GM12878 (cell line): ENCODE results near the gene SNRNP25. TPM values are rescaled to one million over a fixed set of nuclear protein-coding genes. Genes with fewer than 3 reads are reported as not detected.

Source experiments
- ATAC-seq: fragments of 200-7000 bp; cut with Tn5 transposase; 3 replicates; pipeline ENCODE4 v1.9.1; 2020; ENCODE audit warnings: mild to moderate bottlenecking, moderate library complexity
- BruUV-seq: library from RNA; stranded (reverse); fragments of 400-500 nt; replicated peaks from 2 replicates; lab custom pipeline; 2021; lab: Mats Ljungman, UMichigan
- CTCF ChIA-PET: fragments of 300-600 bp; sonication (Branson Sonifier 250); formaldehyde crosslinking; extraction: SDS; loops from one replicate; lab custom pipeline; 2021; ENCODE audit warnings: inconsistent platforms; lab: Yijun Ruan, JAX
- POLR2A ChIA-PET: fragments of 350-600 bp; formaldehyde crosslinking; extraction: SDS; loops from one replicate; lab custom pipeline; 2021; ENCODE audit warnings: inconsistent platforms; lab: Charles Lee
- RAD21 ChIA-PET: fragments of 300-600 bp; sonication (Branson Sonifier 250); formaldehyde crosslinking; loops from one replicate; lab custom pipeline; 2023; ENCODE audit warnings: antibody characterized with exemption; ENCODE audit not compliant: unreplicated experiment; lab: Charles Lee
- SMC1A ChIA-PET: fragments of 300-600 bp; sonication (Branson Sonifier 250); formaldehyde crosslinking; loops from one replicate; lab custom pipeline; 2023; ENCODE audit not compliant: unreplicated experiment, uncharacterized antibody; lab: Charles Lee
- DNase-seq: peaks from one replicate; pipeline ENCODE4 v3.0.0-alpha.2; 2011; ENCODE audit warnings: low read depth, low spot score
- FAIRE-seq: peaks from 3 replicates; lab custom pipeline; 2011; peaks lifted over from hg19 to GRCh38; lab: Jason Lieb, UNC
- H2AFZ ChIP-seq: 2 replicates; pipeline ENCODE4 v1.6.0; 2011; ENCODE audit warnings: low read depth, low read length, control low read depth; ENCODE audit not compliant: control insufficient read depth
- H3K27ac ChIP-seq: 2 replicates; pipeline ENCODE4 v1.5.1; 2011; ENCODE audit warnings: control low read depth; ENCODE audit not compliant: control insufficient read depth, insufficient read depth
- H3K27me3 ChIP-seq, 2 experiments: replicated peaks in 1 of 2; 2 replicates each; pipeline versions ENCODE4 v1.6.0 to v1.6.1; 2011; ENCODE audit warnings: low read length in 1 of 2; ENCODE audit not compliant: control insufficient read depth in 2 of 2, insufficient read depth in 2 of 2
- H3K36me3 ChIP-seq, 2 experiments: 2 replicates each; pipeline ENCODE4 v1.5.1; 2011; ENCODE audit warnings: low read length in 1 of 2; ENCODE audit not compliant: control insufficient read depth in 2 of 2, insufficient read depth in 2 of 2
- H3K4me1 ChIP-seq: 2 replicates; pipeline ENCODE4 v1.6.1; 2011; ENCODE audit warnings: mild to moderate bottlenecking, low read length, moderate library complexity, mixed read lengths; ENCODE audit not compliant: control insufficient read depth, insufficient read depth
- H3K4me2 ChIP-seq: 2 replicates; pipeline ENCODE4 v1.6.0; 2011; ENCODE audit warnings: control low read depth; ENCODE audit not compliant: control insufficient read depth, insufficient read depth
- H3K4me3 ChIP-seq: fragments of 200-600 bp; sonication (generic); 2 replicates; pipeline ENCODE4 v1.5.1; 2016
- H3K79me2 ChIP-seq: 2 replicates; pipeline ENCODE4 v1.6.0; 2011; ENCODE audit warnings: low read length; ENCODE audit not compliant: control insufficient read depth, insufficient read depth
- H3K9ac ChIP-seq: 2 replicates; pipeline ENCODE4 v1.8.0; 2011; ENCODE audit warnings: low read length, control low read depth, mixed read lengths; ENCODE audit not compliant: control insufficient read depth, insufficient read depth
- H3K9me3 ChIP-seq: replicated peaks from 3 replicates; pipeline ENCODE4 v1.5.1; 2011; ENCODE audit warnings: mild to moderate bottlenecking, low read length; ENCODE audit not compliant: control insufficient read depth, insufficient read depth
- H4K20me1 ChIP-seq: 2 replicates; pipeline ENCODE4 v1.6.0; 2011; ENCODE audit not compliant: control insufficient read depth, insufficient read depth
- HDGF ChIP-seq: fragments of 450-650 bp; IDR thresholded peaks from 2 replicates; pipeline ENCODE4 v1.6.1; 2016; ENCODE audit warnings: antibody characterized with exemption
- JUND ChIP-seq: IDR thresholded peaks from 2 replicates; pipeline ENCODE4 v1.6.1; 2012; ENCODE audit warnings: low read depth, mild to moderate bottlenecking, low read length, improper control_type of control experiment, moderate library complexity
- KDM1A ChIP-seq: fragments of 200-600 bp; sonication (generic); IDR thresholded peaks from 2 replicates; pipeline ENCODE4 v1.6.1; 2016; ENCODE audit warnings: borderline replicate concordance
- PAX5 ChIP-seq: IDR thresholded peaks from 2 replicates; pipeline ENCODE4 v1.6.1; 2011; ENCODE audit warnings: low read depth, low read length, borderline replicate concordance
- POLR2AphosphoS2 ChIP-seq: IDR thresholded peaks from 2 replicates; pipeline ENCODE4 v1.6.1; 2011; ENCODE audit warnings: low read depth, mild to moderate bottlenecking, low read length, improper control_type of control experiment, moderate library complexity
- POLR2AphosphoS5 ChIP-seq: IDR thresholded peaks from 2 replicates; pipeline ENCODE4 v1.6.1; 2011; ENCODE audit warnings: mild to moderate bottlenecking, low read length, inconsistent platforms
- RUNX3 ChIP-seq: IDR thresholded peaks from 2 replicates; pipeline ENCODE4 v1.6.1; 2012; ENCODE audit warnings: low read length, inconsistent platforms
- SMAD1 ChIP-seq: fragments of 450-650 bp; IDR thresholded peaks from 2 replicates; pipeline ENCODE4 v1.6.1; 2018; ENCODE audit warnings: mild to moderate bottlenecking, low read depth; ENCODE audit not compliant: partially characterized antibody
- ZNF384 ChIP-seq: IDR thresholded peaks from 2 replicates; pipeline ENCODE4 v1.6.1; 2012; ENCODE audit warnings: low read depth, mild to moderate bottlenecking, low read length, improper control_type of control experiment, borderline replicate concordance
- WGBS: methylation state at CpG from one replicate; pipeline ENCODE4 v1.1.6; 2016; ENCODE audit warnings: low lambda C conversion rate; ENCODE audit not compliant: insufficient replicate concordance, insufficient coverage; ENCODE audit errors: missing lambda C conversion rate; 5-methylcytosine and 5-hydroxymethylcytosine counted together
- in situ Hi-C: fragments of 300-500 bp; cut with MboI; formaldehyde crosslinking; loops from 9 replicates; pipeline ENCODE4 v1.14.3; 2018; ENCODE audit warnings: mixed read lengths
- intact Hi-C: fragments of 100-400 bp; cut with micrococcal nuclease; formaldehyde crosslinking; loops from one replicate; pipeline ENCODE4 v1.14.2; 2022; ENCODE audit not compliant: unreplicated experiment
- polyA plus RNA-seq, 11 experiments: library from polyadenylated mRNA; depleted of rRNA in 4 of 11; unstranded in 6 of 11; stranded (reverse) in 5 of 11; fragments of >200 nt; fragmentation: Nextera tagmentation in 4 of 11; fragmentation: Illumina TruSeq in 1 of 11; extraction: Ambion mirVana in 4 of 11; extraction: Trizol in 1 of 11; gene quantifications; 1 replicate in 1 of 11; 2 replicates in 10 of 11; pipeline versions ENCODE4 v1.2.1 to v1.2.3, GENCODE V29; 2011 to 2016; ENCODE audit warnings: inconsistent platforms in 2 of 11, missing spikeins in 2 of 11, low read depth in 1 of 11
- total RNA-seq, 4 experiments: library from RNA; depleted of rRNA in 3 of 4; stranded (reverse); fragments of >200 nt in 3 of 4; fragmentation: Illumina TruSeq in 1 of 4; extraction: Trizol in 1 of 4; gene quantifications; 2 replicates each; pipeline versions ENCODE4 v1.2.1 to v1.2.3, GENCODE V29; 2013 to 2021
- TF ChIP-seq, protein P1 (sequence below): fragments of 450-650 bp; formaldehyde crosslinking; IDR thresholded peaks from 2 replicates; pipeline ENCODE4 v1.5.0; 2022; ENCODE audit warnings: mild to moderate bottlenecking, missing genetic modification characterization

SNRNP25 gene
- total and polyA plus RNA-seq, 10 of the 15 experiments (the other 5 are each of a cell fraction or from before 2014, with no cell fraction given), result 40.9 to 138 (median 67.2) TPM

DNA sequence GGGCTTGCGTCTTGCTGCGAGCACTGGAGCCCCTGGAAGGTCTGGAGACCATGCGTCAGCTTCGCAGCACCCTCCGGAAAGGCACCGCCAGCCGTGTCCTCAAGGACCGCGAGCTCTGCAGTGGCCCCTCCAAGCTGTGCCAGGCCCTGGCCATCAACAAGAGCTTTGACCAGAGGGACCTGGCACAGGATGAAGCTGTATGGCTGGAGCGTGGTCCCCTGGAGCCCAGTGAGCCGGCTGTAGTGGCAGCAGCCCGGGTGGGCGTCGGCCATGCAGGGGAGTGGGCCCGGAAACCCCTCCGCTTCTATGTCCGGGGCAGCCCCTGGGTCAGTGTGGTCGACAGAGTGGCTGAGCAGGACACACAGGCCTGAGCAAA is 31.8 kb downstream of the SNRNP25 start:
- WGBS, result 90% methylated on average over 18 of the region's 18 CpGs
- H3K27ac ChIP-seq, result no peak overlapping the region; the same call in 1 of the 2 replicates
- no peak overlapping the region for H3K9ac ChIP-seq
- H3K79me2 ChIP-seq, result no peaks in the 10 kb centered on the region
- no peak for DNase-seq
- no peak for TF ChIP-seq RUNX3
- TF ChIP-seq, protein P1, sequence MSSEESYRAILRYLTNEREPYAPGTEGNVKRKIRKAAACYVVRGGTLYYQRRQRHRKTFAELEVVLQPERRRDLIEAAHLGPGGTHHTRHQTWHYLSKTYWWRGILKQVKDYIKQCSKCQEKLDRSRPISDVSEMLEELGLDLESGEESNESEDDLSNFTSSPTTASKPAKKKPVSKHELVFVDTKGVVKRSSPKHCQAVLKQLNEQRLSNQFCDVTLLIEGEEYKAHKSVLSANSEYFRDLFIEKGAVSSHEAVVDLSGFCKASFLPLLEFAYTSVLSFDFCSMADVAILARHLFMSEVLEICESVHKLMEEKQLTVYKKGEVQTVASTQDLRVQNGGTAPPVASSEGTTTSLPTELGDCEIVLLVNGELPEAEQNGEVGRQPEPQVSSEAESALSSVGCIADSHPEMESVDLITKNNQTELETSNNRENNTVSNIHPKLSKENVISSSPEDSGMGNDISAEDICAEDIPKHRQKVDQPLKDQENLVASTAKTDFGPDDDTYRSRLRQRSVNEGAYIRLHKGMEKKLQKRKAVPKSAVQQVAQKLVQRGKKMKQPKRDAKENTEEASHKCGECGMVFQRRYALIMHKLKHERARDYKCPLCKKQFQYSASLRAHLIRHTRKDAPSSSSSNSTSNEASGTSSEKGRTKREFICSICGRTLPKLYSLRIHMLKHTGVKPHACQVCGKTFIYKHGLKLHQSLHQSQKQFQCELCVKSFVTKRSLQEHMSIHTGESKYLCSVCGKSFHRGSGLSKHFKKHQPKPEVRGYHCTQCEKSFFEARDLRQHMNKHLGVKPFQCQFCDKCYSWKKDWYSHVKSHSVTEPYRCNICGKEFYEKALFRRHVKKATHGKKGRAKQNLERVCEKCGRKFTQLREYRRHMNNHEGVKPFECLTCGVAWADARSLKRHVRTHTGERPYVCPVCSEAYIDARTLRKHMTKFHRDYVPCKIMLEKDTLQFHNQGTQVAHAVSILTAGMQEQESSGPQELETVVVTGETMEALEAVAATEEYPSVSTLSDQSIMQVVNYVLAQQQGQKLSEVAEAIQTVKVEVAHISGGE (CRISPR knock-in tag), result no peak
- no peak for TF ChIP-seq POLR2AphosphoS2
- TF ChIP-seq HDGF, result no peak
- TF ChIP-seq SMAD1, result no peak
- no peak for TF ChIP-seq POLR2AphosphoS5
- TF ChIP-seq PAX5, result no peak
- TF ChIP-seq JUND, result no peak
- TF ChIP-seq ZNF384, result no peak
- no peak for TF ChIP-seq KDM1A
- TF ChIP-seq, all 136 proteins: peak for 0
- Histone ChIP-seq H3K4me3 (no peak overlapping the region), H3K36me3 (peaks cover 6 to 23% of the 10 kb centered on the region in 2 experiments; a peak in 3 of 4 replicates), H3K9me3 (no peaks in the 10 kb centered on the region), H3K4me1 (peaks cover 17% of the 10 kb centered on the region), H4K20me1 (no peaks in the 10 kb centered on the region), H3K27me3 (no peaks in the 10 kb centered on the region), H2AFZ (no peak overlapping the region), H3K4me2 (no peak overlapping the region)
- intact Hi-C loops (no loop called here), in situ Hi-C loops (no loop called here)
- BruUV-seq, result no TSS peak
- ChIA-PET CTCF (interaction anchor here (1.2 to 3.5 kb wide), 5 partner anchors 10 to 32 kb away, joined by 3 to 27 read pairs (median 12); no protein-coding TSS in a partner anchor), POLR2A (interaction anchor here (1.0 kb wide), 1 partner anchor 32 kb away, joined by 4 read pairs; the partner anchor contains the start of genes POLR3K and SNRNP25), SMC1A (interaction anchor here (1.8 to 2.4 kb wide), 2 partner anchors 10 to 20 kb away, joined by 7 to 9 read pairs; no protein-coding TSS in a partner anchor), RAD21 (interaction anchor here (1.0 to 2.2 kb wide), 5 partner anchors 11 to 46 kb away, joined by 3 to 12 read pairs (median 6); partner anchors contain the start of genes POLR3K and SNRNP25)
- ATAC-seq, result no peak
- FAIRE-seq, result no peak
